Stimulated activated CD4-positive, alpha-beta T cell treated with anti-CD3 and anti-CD28 coated beads, Interleukin-1b, Interleukin-23, amount 100 ng/mL, for 48 hours (primary cell): Measurements from ENCODE around the gene ALKAL2.
"Not testable (repeated sequence)": the region's sequence is repeated elsewhere in the genome, so short reads cannot be mapped to it uniquely, and the experiment has no call there.

ENCODE experiments used
- DNase-seq: peaks from one replicate; pipeline ENCODE4 v3.0.0-alpha.2; 2020

ALKAL2 gene

GRCh38 chr2:287911-288757, at the start of gene ALKAL2:
TSS of gene ALKAL2 (minus strand) at chr2:288091. CDS start at chr2:287835, 256 bp downstream.
- DNase-seq: no peak

GRCh38 chr2:336949-337348, 49.1 kb upstream of the ALKAL2 start:
- DNase-seq: not testable (repeated sequence)

- no peak for DNase-seq
These were observed 48.5 kb upstream of the ALKAL2 start for GRCh38 chr2:336360-336759.

GRCh38 chr2:332592-332991, 44.7 kb upstream of the ALKAL2 start:
- no peak for DNase-seq

- DNase-seq: no peak
These were observed 40.9 kb upstream of the ALKAL2 start for GRCh38 chr2:328761-329160.

- DNase-seq: no peak
These were observed 35.1 kb upstream of the ALKAL2 start for GRCh38 chr2:323035-323434.

GRCh38 chr2:322326-322725, 34.4 kb upstream of the ALKAL2 start:
- no peak for DNase-seq

- DNase-seq: no peak
These were observed 32.7 kb upstream of the ALKAL2 start for GRCh38 chr2:320561-320960.

GRCh38 chr2:319059-319600, 31.2 kb upstream of the ALKAL2 start:
- no peak for DNase-seq

- DNase-seq: peak; percentile 32
These were observed 29.9 kb upstream of the ALKAL2 start for GRCh38 chr2:317501-318424.

- no peak for DNase-seq
These were observed 28.5 kb upstream of the ALKAL2 start for GRCh38 chr2:316381-316780.

- DNase-seq: not testable (repeated sequence)
These were observed 28.0 kb upstream of the ALKAL2 start for GRCh38 chr2:315925-316324.

GRCh38 chr2:314561-315336, 26.9 kb upstream of the ALKAL2 start:
- DNase-seq: no peak

GRCh38 chr2:313991-314390, 26.1 kb upstream of the ALKAL2 start:
- DNase-seq: no peak

GRCh38 chr2:310994-311393, 23.1 kb upstream of the ALKAL2 start:
- DNase-seq: no peak

- no peak for DNase-seq
These were observed 22.1 kb upstream of the ALKAL2 start for GRCh38 chr2:309954-310510.

- DNase-seq: no peak
These were observed 21.5 kb upstream of the ALKAL2 start for GRCh38 chr2:309148-309953.

- DNase-seq: no peak
These were observed 17.5 kb upstream of the ALKAL2 start for GRCh38 chr2:305366-305765.

- DNase-seq: no peak
These were observed 8.5 kb upstream of the ALKAL2 start for GRCh38 chr2:296354-296753.

- DNase-seq: no peak
These were observed 7.2 kb upstream of the ALKAL2 start for GRCh38 chr2:295090-295489.

GRCh38 chr2:290090-290722, 2.3 kb upstream of the ALKAL2 start:
- DNase-seq: peak; percentile 36
